ENCODE data around the gene RIIAD1. TPM values are rescaled to one million over a fixed set of nuclear protein-coding genes. Genes with fewer than 3 reads are reported as not detected.
"Not testable (repeated sequence)": the region's sequence is repeated elsewhere in the genome, so short reads cannot be mapped to it uniquely, and the experiment has no call there.

RIIAD1 gene
- total RNA-seq, 1 donor: not detected

GRCh38 chr1:151728151-151729054 lies 7.1 kb downstream of the RIIAD1 start:
- Histone ChIP-seq H3K27ac (ENCODE audit: low read depth, low read length) (no peak overlapping the region), H4K20me1 (ENCODE audit: insufficient read depth, low read length) (no peaks in the 10 kb centered on the region), H3K27me3 (ENCODE audit: insufficient read depth, low read length) (peaks cover 44% of the 10 kb centered on the region), H3K4me3 (ENCODE audit: insufficient read depth, low read length) (peak overlapping the region; percentile 62), H3K36me3 (ENCODE audit: insufficient read depth, low read length) (no peaks in the 10 kb centered on the region), H3K9me3 (ENCODE audit: low read depth, low read length) (no peaks in the 10 kb centered on the region), H3K4me2 (ENCODE audit: insufficient read depth, low read length) (peak overlapping the region; percentile 76), H2AFZ (ENCODE audit: low read length) (peak overlapping the region; percentile 62), H3K79me2 (ENCODE audit: insufficient read depth, low read length) (no peaks in the 10 kb centered on the region), H3K4me1 (ENCODE audit: insufficient read depth, low read length) (peaks cover 7% of the 10 kb centered on the region)
- no peak for TF ChIP-seq CTCF (IDR thresholded peaks at IDR 0.05; ENCODE audit: extremely low read depth, low read depth, low read length)
- DNase-seq (ENCODE audit: insufficient read length, low spot score, missing footprints): peak; percentile 85

GRCh38 chr1:151729157-151729965 lies 8.0 kb downstream of the RIIAD1 start:
- no peak overlapping the region for H3K27ac ChIP-seq (ENCODE audit: low read depth, low read length)
- no peaks in the 10 kb centered on the region for H3K36me3 ChIP-seq (ENCODE audit: insufficient read depth, low read length)
- no peaks in the 10 kb centered on the region for H4K20me1 ChIP-seq (ENCODE audit: insufficient read depth, low read length)
- H3K4me3 ChIP-seq (ENCODE audit: insufficient read depth, low read length): no peak overlapping the region
- no peaks in the 10 kb centered on the region for H3K79me2 ChIP-seq (ENCODE audit: insufficient read depth, low read length)
- peaks cover 34% of the 10 kb centered on the region for H3K27me3 ChIP-seq (ENCODE audit: insufficient read depth, low read length)
- no peak overlapping the region for H2AFZ ChIP-seq (ENCODE audit: low read length)
- no peak overlapping the region for H3K4me2 ChIP-seq (ENCODE audit: insufficient read depth, low read length)
- TF ChIP-seq CTCF (IDR thresholded peaks at IDR 0.05; ENCODE audit: extremely low read depth, low read depth, low read length): no peak
- H3K4me1 ChIP-seq (ENCODE audit: insufficient read depth, low read length): peaks cover 7% of the 10 kb centered on the region
- DNase-seq (ENCODE audit: insufficient read length, low spot score, missing footprints): no peak
- no peaks in the 10 kb centered on the region for H3K9me3 ChIP-seq (ENCODE audit: low read depth, low read length)

- Histone ChIP-seq H3K79me2 (ENCODE audit: insufficient read depth, low read length) (no peaks in the 10 kb centered on the region), H3K27ac (ENCODE audit: low read depth, low read length) (no peak overlapping the region), H4K20me1 (ENCODE audit: insufficient read depth, low read length) (no peaks in the 10 kb centered on the region), H3K9me3 (ENCODE audit: low read depth, low read length) (no peaks in the 10 kb centered on the region), H3K27me3 (ENCODE audit: insufficient read depth, low read length) (peaks cover 33% of the 10 kb centered on the region), H3K4me3 (ENCODE audit: insufficient read depth, low read length) (no peak overlapping the region), H3K4me1 (ENCODE audit: insufficient read depth, low read length) (peaks cover 7% of the 10 kb centered on the region), H2AFZ (ENCODE audit: low read length) (no peak overlapping the region), H3K36me3 (ENCODE audit: insufficient read depth, low read length) (no peaks in the 10 kb centered on the region), H3K4me2 (ENCODE audit: insufficient read depth, low read length) (no peak overlapping the region)
- no peak for TF ChIP-seq CTCF (IDR thresholded peaks at IDR 0.05; ENCODE audit: extremely low read depth, low read depth, low read length)
- peak; percentile 36 for DNase-seq (ENCODE audit: insufficient read length, low spot score, missing footprints)
Measured at GRCh38 chr1:151729966-151730291, 8.6 kb downstream of the RIIAD1 start.

- Histone ChIP-seq H3K36me3 (ENCODE audit: insufficient read depth, low read length) (no peaks in the 10 kb centered on the region), H3K4me1 (ENCODE audit: insufficient read depth, low read length) (peaks cover 3% of the 10 kb centered on the region), H2AFZ (ENCODE audit: low read length) (no peak overlapping the region), H4K20me1 (ENCODE audit: insufficient read depth, low read length) (no peaks in the 10 kb centered on the region), H3K9me3 (ENCODE audit: low read depth, low read length) (peaks cover 7% of the 10 kb centered on the region), H3K4me2 (ENCODE audit: insufficient read depth, low read length) (no peak overlapping the region), H3K4me3 (ENCODE audit: insufficient read depth, low read length) (no peak overlapping the region), H3K27me3 (ENCODE audit: insufficient read depth, low read length) (peaks cover 22% of the 10 kb centered on the region), H3K79me2 (ENCODE audit: insufficient read depth, low read length) (no peaks in the 10 kb centered on the region), H3K27ac (ENCODE audit: low read depth, low read length) (no peak overlapping the region)
- no peak for DNase-seq (ENCODE audit: insufficient read length, low spot score, missing footprints)
- no peak for TF ChIP-seq CTCF (IDR thresholded peaks at IDR 0.05; ENCODE audit: extremely low read depth, low read depth, low read length)
Measured at GRCh38 chr1:151733126-151733525, 11.8 kb downstream of the RIIAD1 start.

GRCh38 chr1:151733995-151734394 lies 12.7 kb downstream of the RIIAD1 start:
- not testable (repeated sequence) for H3K4me2 ChIP-seq (ENCODE audit: insufficient read depth, low read length); H3K36me3 ChIP-seq (ENCODE audit: insufficient read depth, low read length); H3K27ac ChIP-seq (ENCODE audit: low read depth, low read length); DNase-seq (ENCODE audit: insufficient read length, low spot score, missing footprints); H3K9me3 ChIP-seq (ENCODE audit: low read depth, low read length); H4K20me1 ChIP-seq (ENCODE audit: insufficient read depth, low read length); H2AFZ ChIP-seq (ENCODE audit: low read length); H3K4me1 ChIP-seq (ENCODE audit: insufficient read depth, low read length); H3K4me3 ChIP-seq (ENCODE audit: insufficient read depth, low read length); H3K79me2 ChIP-seq (ENCODE audit: insufficient read depth, low read length)
- peaks cover 18% of the 10 kb centered on the region for H3K27me3 ChIP-seq (ENCODE audit: insufficient read depth, low read length)

Measured in osteoblast (primary cell).